ENCODE results near the gene MCOLN2.

MCOLN2 gene

DNA sequence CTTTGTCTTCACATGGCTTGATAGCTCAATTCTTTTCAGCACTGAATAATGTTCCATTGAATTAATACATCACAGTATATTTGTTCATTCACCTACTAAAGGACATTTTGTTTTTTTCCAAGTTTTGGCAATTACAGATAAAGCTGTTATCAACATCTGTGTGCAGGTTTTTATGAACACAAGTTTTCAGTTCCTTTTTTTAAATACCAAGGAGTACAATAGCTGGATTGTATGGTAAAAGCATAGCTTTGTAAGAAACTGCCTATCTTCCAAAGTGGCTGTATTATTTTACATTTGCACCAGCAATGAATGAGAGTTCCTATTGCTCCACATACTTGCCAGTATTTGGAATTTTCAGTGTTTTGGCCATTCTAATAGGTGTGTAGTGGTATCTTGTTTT is 4.8 kb upstream of the MCOLN2 start:
- no peak for DNase-seq (ENCODE audit: low read depth in 1 of 2, low spot score in 1 of 2)
- Histone ChIP-seq H3K4me3 (replicated peaks; ENCODE audit: insufficient read depth, low read length) (no peak overlapping the region), H3K27ac (replicated peaks) (no peak overlapping the region), H3K27me3 (ENCODE audit: insufficient read depth, poor library complexity, severe bottlenecking) (peaks cover 28% of the 10 kb centered on the region)
- TF ChIP-seq CTCF (IDR thresholded peaks at IDR 0.05; ENCODE audit: insufficient read depth, low read length), result no peak
- TF ChIP-seq GABPA (IDR thresholded peaks at IDR 0.05; ENCODE audit: low read depth), result no peak

- TF ChIP-seq SPI1 (IDR thresholded peaks at IDR 0.05; ENCODE audit: borderline replicate concordance, low read depth) (no peak), CTCF (IDR thresholded peaks at IDR 0.05; ENCODE audit: insufficient read depth, low read length) (no peak), REST (IDR thresholded peaks at IDR 0.05; ENCODE audit: insufficient replicate concordance, low read depth) (no peak), POLR2AphosphoS5 (IDR thresholded peaks at IDR 0.05; ENCODE audit: low read depth) (no peak), GABPA (IDR thresholded peaks at IDR 0.05; ENCODE audit: low read depth) (no peak)
- H3K27ac ChIP-seq (replicated peaks), result no peak overlapping the region
- H3K27me3 ChIP-seq (ENCODE audit: insufficient read depth, poor library complexity, severe bottlenecking), result peaks cover 31% of the 10 kb centered on the region
- DNase-seq (ENCODE audit: low read depth in 1 of 2, low spot score in 1 of 2), result peak in 1 of 2 experiments; percentile 26
- no peak overlapping the region for H3K4me3 ChIP-seq (replicated peaks; ENCODE audit: insufficient read depth, low read length)
Observed at GRCh38 chr1:84998642-84999280, 1.8 kb upstream of the MCOLN2 start.

DNA sequence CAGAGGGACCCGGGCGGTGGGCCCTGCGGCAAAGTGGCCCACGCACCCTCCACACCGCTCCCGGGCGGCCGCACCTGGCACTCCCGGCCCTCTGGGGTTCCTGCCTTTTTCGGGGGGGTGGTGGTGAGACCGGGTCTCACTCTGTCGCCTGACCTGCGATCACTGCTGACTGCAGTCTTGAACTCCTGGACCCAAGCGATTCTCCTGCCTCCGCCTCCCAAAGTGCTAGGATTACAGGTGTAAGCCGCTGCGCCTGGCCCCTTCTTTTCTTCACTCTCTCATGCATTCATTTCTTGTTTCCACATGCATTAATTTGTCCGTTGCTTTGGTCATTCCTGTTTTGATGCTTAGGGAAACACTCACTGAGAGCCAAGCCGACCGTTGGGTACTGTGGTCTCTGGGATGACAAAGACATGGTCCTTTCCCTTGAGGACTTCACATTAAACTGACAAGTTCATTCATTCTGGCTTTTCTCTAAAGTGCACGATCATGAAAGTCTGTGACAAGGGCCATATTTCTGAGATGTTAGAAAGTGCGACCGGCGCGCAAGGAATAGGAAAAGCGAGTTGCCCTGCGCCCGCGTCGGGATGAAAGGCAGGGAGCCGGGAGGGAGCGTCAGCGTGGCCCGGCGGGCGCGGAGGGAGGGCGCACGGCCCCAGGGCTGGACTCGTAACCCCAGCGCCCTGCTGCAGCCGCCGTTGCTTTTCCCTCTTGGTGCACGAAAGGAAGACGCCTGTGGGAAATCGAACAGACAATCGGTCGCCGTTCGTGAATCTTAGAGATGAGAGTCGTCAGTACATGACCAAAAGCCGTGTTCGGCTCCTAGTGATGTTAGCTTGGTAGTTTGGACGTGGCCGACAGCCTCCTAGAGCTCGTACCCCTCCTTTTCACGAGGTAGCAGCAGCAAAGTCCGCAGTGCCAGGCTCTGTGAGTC is 1.0 kb upstream of the MCOLN2 start:
- H3K27me3 ChIP-seq (ENCODE audit: insufficient read depth, poor library complexity, severe bottlenecking), result peaks cover 31% of the 10 kb centered on the region
- no peak overlapping the region for H3K4me3 ChIP-seq (replicated peaks; ENCODE audit: insufficient read depth, low read length)

More for the DNA sequence above, 1.0 kb upstream of the MCOLN2 start:
- TF ChIP-seq SPI1 (IDR thresholded peaks at IDR 0.05; ENCODE audit: borderline replicate concordance, low read depth) (no peak), POLR2AphosphoS5 (IDR thresholded peaks at IDR 0.05; ENCODE audit: low read depth) (no peak), CTCF (IDR thresholded peaks at IDR 0.05; ENCODE audit: insufficient read depth, low read length) (no peak), REST (IDR thresholded peaks at IDR 0.05; ENCODE audit: insufficient replicate concordance, low read depth) (no peak), GABPA (IDR thresholded peaks at IDR 0.05; ENCODE audit: low read depth) (no peak)
- no peak for DNase-seq (ENCODE audit: low read depth in 1 of 2, low spot score in 1 of 2)
- no peak overlapping the region for H3K27ac ChIP-seq (replicated peaks)
